Neural cell (in vitro differentiated cells): Measurements from ENCODE around the gene CNPPD1. TPM values are rescaled to one million over a fixed set of nuclear protein-coding genes. Genes with fewer than 3 reads are reported as not detected.

Experiments
- H2AFZ ChIP-seq: fragments of 200-600, 300-800 bp; sonication (generic), shearing (Covaris generic); 2 replicates; pipeline ENCODE4 v1.6.0; 2014; ENCODE audit warnings: low read depth, mild to moderate bottlenecking, antibody characterized with exemption, low read length, moderate library complexity
- H3F3A ChIP-seq: fragments of 200-600 bp; shearing (Covaris generic); 2 replicates; pipeline ENCODE4 v1.6.1; 2016; ENCODE audit warnings: mild to moderate bottlenecking, moderate library complexity, mixed read lengths, antibody characterized with exemption, low read length; ENCODE audit not compliant: insufficient read depth, poor library complexity, severe bottlenecking
- H3K27ac ChIP-seq: fragments of 200-600, 300-800 bp; sonication (generic), shearing (Covaris generic); 2 replicates; pipeline ENCODE4 v1.5.1; 2014; ENCODE audit warnings: mild to moderate bottlenecking, low read length, moderate library complexity
- H3K27me3 ChIP-seq: fragments of 300-800, 200-600 bp; sonication (generic), shearing (Covaris generic); 2 replicates; pipeline ENCODE4 v1.6.0; 2014; ENCODE audit warnings: mild to moderate bottlenecking, low read depth, low read length, moderate library complexity; ENCODE audit not compliant: insufficient read depth
- H3K36me3 ChIP-seq: fragments of 300-800, 200-600 bp; sonication (generic), shearing (Covaris generic); 2 replicates; pipeline ENCODE4 v1.5.1; 2014; ENCODE audit warnings: mild to moderate bottlenecking, antibody characterized with exemption, low read length, moderate library complexity; ENCODE audit not compliant: insufficient read depth
- H3K4me2 ChIP-seq: fragments of 300-800, 200-600 bp; sonication (generic), shearing (Covaris generic); 2 replicates; pipeline ENCODE4 v1.6.0; 2014; ENCODE audit warnings: mild to moderate bottlenecking, low read length
- H3K4me3 ChIP-seq: fragments of 300-800, 200-600 bp; sonication (generic), shearing (Covaris generic); 2 replicates; pipeline ENCODE4 v1.5.1; 2014; ENCODE audit warnings: mild to moderate bottlenecking, low read length, moderate library complexity
- H3K79me2 ChIP-seq: fragments of 200-600 bp; shearing (Covaris generic); replicated peaks from 2 replicates; pipeline ENCODE4 v1.6.0; 2014; ENCODE audit warnings: mild to moderate bottlenecking, low read length, moderate library complexity; ENCODE audit not compliant: insufficient read depth
- H3K9ac ChIP-seq: fragments of 300-800, 200-600 bp; sonication (generic), shearing (Covaris generic); 2 replicates; pipeline ENCODE4 v1.6.1; 2016; ENCODE audit warnings: mild to moderate bottlenecking, low read length, mixed read lengths
- H3K9me2 ChIP-seq: fragments of 200-600 bp; shearing (Covaris generic); 2 replicates; pipeline ENCODE4 v1.6.1; 2016; ENCODE audit warnings: mild to moderate bottlenecking, low read length, mixed read lengths; ENCODE audit not compliant: insufficient read depth
- H3K9me3 ChIP-seq: fragments of 200-600, 300-800 bp; sonication (generic), shearing (Covaris generic); 2 replicates; pipeline ENCODE4 v1.6.1; 2016; ENCODE audit warnings: mild to moderate bottlenecking, mixed run types, low read length, moderate library complexity, mixed read lengths
- H4K20me1 ChIP-seq: fragments of 200-600 bp; shearing (Covaris generic); 2 replicates; pipeline ENCODE4 v1.6.1; 2016; ENCODE audit warnings: mild to moderate bottlenecking, mixed run types; ENCODE audit not compliant: insufficient read depth
- CTCF ChIP-seq: fragments of 450-650 bp; IDR thresholded peaks from 2 replicates; pipeline ENCODE4 v1.5.1; 2014; ENCODE audit warnings: antibody characterized with exemption, mild to moderate bottlenecking, moderate library complexity; ENCODE audit not compliant: poor library complexity, severe bottlenecking
- EP300 ChIP-seq: fragments of 450-650 bp; conservative IDR thresholded peaks from 2 replicates; pipeline ENCODE4 v1.6.1; 2014; ENCODE audit warnings: antibody characterized with exemption, mild to moderate bottlenecking, moderate library complexity; ENCODE audit not compliant: poor library complexity, severe bottlenecking
- EZH2 ChIP-seq: fragments of 200-600, 300-800 bp; shearing (Covaris generic), sonication (generic); IDR thresholded peaks from 2 replicates; pipeline ENCODE4 v1.6.1; 2014; ENCODE audit warnings: antibody characterized with exemption, low read length, borderline replicate concordance, mild to moderate bottlenecking; ENCODE audit not compliant: insufficient read depth, poor library complexity, severe bottlenecking
- MXI1 ChIP-seq: fragments of 450-650 bp; conservative IDR thresholded peaks from 2 replicates; pipeline ENCODE4 v1.6.1; 2014; ENCODE audit warnings: antibody characterized with exemption, mild to moderate bottlenecking; ENCODE audit not compliant: poor library complexity, severe bottlenecking
- POLR2AphosphoS5 ChIP-seq: IDR thresholded peaks from 2 replicates; pipeline ENCODE4 v1.6.1; 2012
- RAD21 ChIP-seq: fragments of 450-650 bp; conservative IDR thresholded peaks from 2 replicates; pipeline ENCODE4 v1.6.1; 2014; ENCODE audit warnings: antibody characterized with exemption, mild to moderate bottlenecking, moderate library complexity
- REST ChIP-seq: IDR thresholded peaks from 2 replicates; pipeline ENCODE4 v1.6.1; 2012; ENCODE audit warnings: borderline replicate concordance
- SMC3 ChIP-seq: fragments of 450-650 bp; conservative IDR thresholded peaks from 2 replicates; pipeline ENCODE4 v1.6.1; 2014; ENCODE audit warnings: antibody characterized with exemption, mild to moderate bottlenecking, moderate library complexity; ENCODE audit not compliant: poor library complexity
- TAF1 ChIP-seq: IDR thresholded peaks from 2 replicates; pipeline ENCODE4 v1.6.1; 2012; ENCODE audit warnings: low read depth
- polyA plus RNA-seq: library from polyadenylated mRNA; depleted of rRNA; stranded (reverse); fragments of >200 nt; gene quantifications from 2 replicates; pipeline ENCODE4 v1.2.3, GENCODE V29; 2014

The CNPPD1 gene
- polyA plus RNA-seq, 1 donor from 2014 or later = 89.1 TPM

GRCh38 chr2:219183151-219183772 is 6.5 kb upstream of the CNPPD1 start:
- TF ChIP-seq POLR2AphosphoS5 (no peak), MXI1 (no peak), EP300 (no peak), RAD21 (no peak), EZH2 (no peak), REST (no peak), SMC3 (no peak), CTCF (no peak)
- Histone ChIP-seq H3K9me2 (no peaks in the 10 kb centered on the region), H3K4me2 (no peak overlapping the region), H4K20me1 (no peaks in the 10 kb centered on the region), H3K27ac (no peak overlapping the region), H3K79me2 (peaks cover 14% of the 10 kb centered on the region), H2AFZ (no peak overlapping the region), H3F3A (no peaks in the 10 kb centered on the region), H3K9me3 (no peaks in the 10 kb centered on the region), H3K27me3 (no peaks in the 10 kb centered on the region), H3K4me3 (no peak overlapping the region), H3K36me3 (peaks cover 6% of the 10 kb centered on the region), H3K9ac (no peak overlapping the region)

GRCh38 chr2:219182331-219183150 is 5.8 kb upstream of the CNPPD1 start:
- H3K4me3 ChIP-seq = no peak overlapping the region
- H3K4me2 ChIP-seq = no peak overlapping the region
- H3F3A ChIP-seq = no peaks in the 10 kb centered on the region
- no peaks in the 10 kb centered on the region for H4K20me1 ChIP-seq
- peaks cover 6% of the 10 kb centered on the region for H3K36me3 ChIP-seq
- H3K27ac ChIP-seq = no peak overlapping the region
- TF ChIP-seq POLR2AphosphoS5 (no peak), TAF1 (no peak), REST (no peak), SMC3 (no peak), RAD21 (no peak), MXI1 (no peak), CTCF (no peak), EP300 (no peak), EZH2 (no peak)
- H2AFZ ChIP-seq = no peak overlapping the region
- H3K9me3 ChIP-seq = no peaks in the 10 kb centered on the region
- H3K79me2 ChIP-seq = peaks cover 14% of the 10 kb centered on the region
- no peak overlapping the region for H3K9ac ChIP-seq
- no peaks in the 10 kb centered on the region for H3K27me3 ChIP-seq
- H3K9me2 ChIP-seq = no peaks in the 10 kb centered on the region
